H7 (cell line): ENCODE results near the gene PLSCR3. TPM values are rescaled to one million over a fixed set of nuclear protein-coding genes. Genes with fewer than 3 reads are reported as not detected.
A peak's percentile ranks its signal among the peaks of the same experiment; 100 is the strongest.

Experiments used
- DNase-seq: peaks from one replicate; pipeline ENCODE4 v3.0.0; 2012
- H3K27me3 ChIP-seq: 2 replicates; pipeline ENCODE4 v1.6.0; 2011; ENCODE audit warnings: mild to moderate bottlenecking, low read length; ENCODE audit not compliant: control insufficient read depth, insufficient read depth
- H3K36me3 ChIP-seq: replicated peaks from 2 replicates; pipeline ENCODE4 v1.5.1; 2011; ENCODE audit warnings: low read length; ENCODE audit not compliant: control insufficient read depth, insufficient read depth
- H3K4me3 ChIP-seq: 2 replicates; pipeline ENCODE4 v1.5.1; 2011; ENCODE audit warnings: low read depth, mild to moderate bottlenecking, control low read depth, low read length, moderate library complexity; ENCODE audit not compliant: insufficient read depth
- total RNA-seq: library from RNA; depleted of rRNA; stranded (reverse); fragments of >200 nt; shearing (Covaris generic); gene quantifications from 2 replicates; pipeline ENCODE4 v1.2.3, GENCODE V29; 2014

Gene PLSCR3
- total RNA-seq, 1 experiment from 2014 or later, result 27.8 TPM

DNA sequence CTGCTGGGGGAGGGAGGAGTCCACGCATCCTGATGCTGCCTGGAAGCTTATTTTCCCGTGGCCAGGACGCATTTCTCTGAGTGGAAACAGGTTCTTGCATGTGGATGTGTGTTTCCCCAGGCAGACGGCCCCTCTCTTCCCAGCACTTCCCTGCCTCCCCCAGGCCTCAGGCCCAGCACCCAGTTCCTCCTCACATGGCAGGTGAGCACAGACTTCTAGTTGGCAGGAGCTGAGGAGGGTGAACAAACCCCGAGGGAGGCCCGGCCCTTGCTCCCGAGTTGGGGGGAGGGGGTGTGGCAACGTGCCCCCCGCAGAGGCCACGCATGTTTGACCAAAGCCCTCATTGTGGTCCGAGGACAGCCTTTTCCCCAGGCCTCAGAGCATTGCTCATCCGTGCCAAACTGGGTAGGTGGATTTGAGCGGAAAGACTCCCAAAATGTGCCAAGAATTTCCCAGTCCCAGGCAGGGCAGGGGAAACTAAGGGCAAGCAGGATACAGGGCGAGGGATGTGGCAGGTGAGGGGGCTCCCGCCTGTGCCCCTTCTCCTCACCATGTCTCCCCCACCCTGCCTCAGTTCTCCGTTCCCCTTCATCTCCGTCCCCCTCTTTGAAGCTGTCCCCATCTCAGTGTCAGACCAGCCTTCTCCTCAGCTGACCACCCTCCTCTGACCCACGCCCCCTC is 24.3 kb upstream of the PLSCR3 start:
- DNase-seq, result peak; percentile 63
- Histone ChIP-seq H3K27me3 (no peaks in the 10 kb centered on the region), H3K36me3 (peaks cover 7% of the 10 kb centered on the region), H3K4me3 (no peak overlapping the region)

- peaks cover 7% of the 10 kb centered on the region for H3K36me3 ChIP-seq
- H3K4me3 ChIP-seq, result no peak overlapping the region
- no peaks in the 10 kb centered on the region for H3K27me3 ChIP-seq
- no peak for DNase-seq
Measured at GRCh38 chr17:7417056-7417655, 22.8 kb upstream of the PLSCR3 start.

GRCh38 chr17:7416323-7416722 is 22.0 kb upstream of the PLSCR3 start:
- Histone ChIP-seq H3K36me3 (peaks cover 7% of the 10 kb centered on the region), H3K27me3 (no peaks in the 10 kb centered on the region), H3K4me3 (no peak overlapping the region)
- DNase-seq, result no peak

DNA sequence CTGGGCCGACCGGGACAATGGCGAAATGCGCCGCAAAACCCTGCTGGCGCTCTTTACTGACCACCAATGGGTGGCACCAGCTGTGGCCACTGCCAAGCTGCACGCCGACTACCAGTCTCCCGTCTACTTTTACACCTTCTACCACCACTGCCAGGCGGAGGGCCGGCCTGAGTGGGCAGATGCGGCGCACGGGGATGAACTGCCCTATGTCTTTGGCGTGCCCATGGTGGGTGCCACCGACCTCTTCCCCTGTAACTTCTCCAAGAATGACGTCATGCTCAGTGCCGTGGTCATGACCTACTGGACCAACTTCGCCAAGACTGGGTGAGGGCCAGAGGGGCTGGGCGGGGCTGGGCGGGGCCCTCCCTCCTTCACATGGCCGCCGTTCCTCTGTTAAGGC is 21.5 kb upstream of the PLSCR3 start:
- peaks cover 7% of the 10 kb centered on the region for H3K36me3 ChIP-seq
- DNase-seq, result no peak
- H3K27me3 ChIP-seq, result no peaks in the 10 kb centered on the region
- no peak overlapping the region for H3K4me3 ChIP-seq

- H3K36me3 ChIP-seq, result peaks cover 11% of the 10 kb centered on the region
- no peak overlapping the region for H3K4me3 ChIP-seq
- no peaks in the 10 kb centered on the region for H3K27me3 ChIP-seq
- DNase-seq, result no peak
Measured at GRCh38 chr17:7414837-7415236, 20.5 kb upstream of the PLSCR3 start.

GRCh38 chr17:7413346-7413985 is 19.1 kb upstream of the PLSCR3 start:
- Histone ChIP-seq H3K27me3 (peaks cover 6% of the 10 kb centered on the region; the same call in 1 of the 2 replicates), H3K36me3 (peaks cover 16% of the 10 kb centered on the region), H3K4me3 (no peak overlapping the region)
- DNase-seq, result no peak

DNA sequence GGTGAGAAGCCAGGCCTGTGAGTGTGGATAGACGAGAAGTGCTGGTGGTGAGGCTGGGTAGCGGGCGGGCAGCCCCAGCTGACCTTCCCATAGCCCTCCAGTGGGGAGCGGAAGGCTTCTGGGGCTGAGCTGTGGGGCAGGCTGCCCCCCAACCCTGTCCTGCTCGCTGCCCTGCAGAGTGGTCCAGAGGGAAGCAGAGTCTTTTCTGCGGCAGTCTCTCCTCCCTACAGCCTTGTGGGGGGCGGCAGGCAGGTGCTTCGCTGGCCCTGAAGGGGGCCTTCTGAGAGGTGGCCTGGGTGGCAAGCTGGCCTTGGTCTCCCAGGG is 17.1 kb upstream of the PLSCR3 start:
- peaks cover 6% of the 10 kb centered on the region for H3K27me3 ChIP-seq
- H3K4me3 ChIP-seq, result no peak overlapping the region
- H3K36me3 ChIP-seq, result peaks cover 16% of the 10 kb centered on the region
- DNase-seq, result peak; percentile 53

- H3K36me3 ChIP-seq, result peaks cover 16% of the 10 kb centered on the region
- no peak for DNase-seq
- H3K4me3 ChIP-seq, result no peak overlapping the region
- peaks cover 9% of the 10 kb centered on the region for H3K27me3 ChIP-seq
Measured at GRCh38 chr17:7410634-7411426, 16.5 kb upstream of the PLSCR3 start.

DNA sequence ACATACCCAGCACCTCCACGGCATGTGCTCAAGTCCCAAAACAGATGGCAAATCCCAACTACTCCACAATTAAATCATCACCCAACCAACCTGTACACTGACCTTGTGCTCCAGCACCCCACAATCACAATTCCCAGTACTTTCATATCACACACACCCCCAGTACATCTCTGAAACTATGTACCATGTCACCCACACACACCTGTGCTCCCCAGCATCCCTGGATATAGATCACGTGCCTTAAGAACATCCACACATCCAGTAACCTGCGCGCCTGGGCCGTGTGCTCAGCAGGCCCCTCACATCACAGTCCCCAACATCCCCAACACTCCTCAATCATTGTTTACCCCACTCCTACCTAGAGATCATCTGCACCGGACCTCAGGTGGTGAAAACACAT is 15.4 kb upstream of the PLSCR3 start:
- Histone ChIP-seq H3K27me3 (peaks cover 11% of the 10 kb centered on the region), H3K4me3 (no peak overlapping the region), H3K36me3 (peaks cover 9% of the 10 kb centered on the region)
- no peak for DNase-seq

- Histone ChIP-seq H3K4me3 (peak overlapping the region; percentile 36; the same call in 1 of the 2 replicates), H3K27me3 (peaks cover 11% of the 10 kb centered on the region), H3K36me3 (peaks cover 9% of the 10 kb centered on the region)
Measured at GRCh38 chr17:7408863-7409262, 14.5 kb upstream of the PLSCR3 start.

DNA sequence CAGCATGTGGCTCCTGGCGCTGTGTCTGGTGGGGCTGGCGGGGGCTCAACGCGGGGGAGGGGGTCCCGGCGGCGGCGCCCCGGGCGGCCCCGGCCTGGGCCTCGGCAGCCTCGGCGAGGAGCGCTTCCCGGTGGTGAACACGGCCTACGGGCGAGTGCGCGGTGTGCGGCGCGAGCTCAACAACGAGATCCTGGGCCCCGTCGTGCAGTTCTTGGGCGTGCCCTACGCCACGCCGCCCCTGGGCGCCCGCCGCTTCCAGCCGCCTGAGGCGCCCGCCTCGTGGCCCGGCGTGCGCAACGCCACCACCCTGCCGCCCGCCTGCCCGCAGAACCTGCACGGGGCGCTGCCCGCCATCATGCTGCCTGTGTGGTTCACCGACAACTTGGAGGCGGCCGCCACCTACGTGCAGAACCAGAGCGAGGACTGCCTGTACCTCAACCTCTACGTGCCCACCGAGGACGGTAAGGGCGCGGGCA is 14.0 kb upstream of the PLSCR3 start:
- no peak for DNase-seq
- peaks cover 9% of the 10 kb centered on the region for H3K36me3 ChIP-seq
- peaks cover 11% of the 10 kb centered on the region for H3K27me3 ChIP-seq
- H3K4me3 ChIP-seq, result peak overlapping the region; percentile 36

More at GRCh38 chr17:7408863-7409262, 14.5 kb upstream of the PLSCR3 start:
- DNase-seq, result no peak

- Histone ChIP-seq H3K36me3 (peaks cover 11% of the 10 kb centered on the region), H3K4me3 (peak within 1 kb of the TSS; percentile 36), H3K27me3 (peaks cover 11% of the 10 kb centered on the region)
- peak; percentile 82 for DNase-seq
Measured at GRCh38 chr17:7407485-7408251, 13.3 kb upstream of the PLSCR3 start, which contains the start of gene NLGN2. TSS of gene NLGN2 (plus strand) at chr17:7407845. CDS start at chr17:7408256, 411 bp downstream.

- Histone ChIP-seq H3K36me3 (peaks cover 11% of the 10 kb centered on the region), H3K4me3 (no peak overlapping the region), H3K27me3 (peaks cover 11% of the 10 kb centered on the region)
- DNase-seq, result peak; percentile 73
Measured at GRCh38 chr17:7407082-7407481, 12.8 kb upstream of the PLSCR3 start.
